ENCODE results near the gene RNF38. TPM values are rescaled to one million over a fixed set of nuclear protein-coding genes. Genes with fewer than 3 reads are reported as not detected.

Gene RNF38
- total and polyA plus RNA-seq, 2 experiments from 2014 or later: 13.7 to 61.9 TPM

DNA sequence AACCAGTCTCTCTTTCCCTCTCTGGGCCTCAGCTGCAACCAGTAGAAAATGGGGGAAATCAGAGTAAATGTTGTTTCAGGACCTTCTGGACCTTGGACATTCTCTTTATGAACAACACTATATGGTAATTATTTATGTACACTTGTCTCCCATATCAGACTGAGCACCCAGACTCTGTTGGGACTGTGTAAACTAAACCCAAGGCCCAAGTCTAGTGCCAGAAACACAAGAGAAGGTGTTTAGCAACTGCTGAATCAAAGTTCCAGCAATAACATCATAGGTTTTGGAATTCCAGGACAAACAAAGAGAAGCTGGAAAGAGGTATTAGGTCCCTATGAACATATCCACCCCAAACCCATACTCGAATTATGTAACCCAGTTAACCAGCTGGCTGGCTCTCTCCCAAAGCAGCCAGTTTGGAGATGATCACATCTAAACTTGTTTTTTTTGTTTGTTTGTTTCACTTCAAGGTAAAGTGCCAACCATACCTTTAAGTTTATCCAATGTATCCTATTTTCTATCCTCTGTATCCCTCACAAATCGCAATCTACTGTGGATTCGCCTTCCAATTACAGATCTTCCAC is 1.9 kb upstream of the RNF38 start (continued):
- TF ChIP-seq, protein P1, sequence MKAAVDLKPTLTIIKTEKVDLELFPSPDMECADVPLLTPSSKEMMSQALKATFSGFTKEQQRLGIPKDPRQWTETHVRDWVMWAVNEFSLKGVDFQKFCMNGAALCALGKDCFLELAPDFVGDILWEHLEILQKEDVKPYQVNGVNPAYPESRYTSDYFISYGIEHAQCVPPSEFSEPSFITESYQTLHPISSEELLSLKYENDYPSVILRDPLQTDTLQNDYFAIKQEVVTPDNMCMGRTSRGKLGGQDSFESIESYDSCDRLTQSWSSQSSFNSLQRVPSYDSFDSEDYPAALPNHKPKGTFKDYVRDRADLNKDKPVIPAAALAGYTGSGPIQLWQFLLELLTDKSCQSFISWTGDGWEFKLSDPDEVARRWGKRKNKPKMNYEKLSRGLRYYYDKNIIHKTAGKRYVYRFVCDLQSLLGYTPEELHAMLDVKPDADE (IDR thresholded peaks at IDR 0.05): no peak
- TF ChIP-seq, protein P2, sequence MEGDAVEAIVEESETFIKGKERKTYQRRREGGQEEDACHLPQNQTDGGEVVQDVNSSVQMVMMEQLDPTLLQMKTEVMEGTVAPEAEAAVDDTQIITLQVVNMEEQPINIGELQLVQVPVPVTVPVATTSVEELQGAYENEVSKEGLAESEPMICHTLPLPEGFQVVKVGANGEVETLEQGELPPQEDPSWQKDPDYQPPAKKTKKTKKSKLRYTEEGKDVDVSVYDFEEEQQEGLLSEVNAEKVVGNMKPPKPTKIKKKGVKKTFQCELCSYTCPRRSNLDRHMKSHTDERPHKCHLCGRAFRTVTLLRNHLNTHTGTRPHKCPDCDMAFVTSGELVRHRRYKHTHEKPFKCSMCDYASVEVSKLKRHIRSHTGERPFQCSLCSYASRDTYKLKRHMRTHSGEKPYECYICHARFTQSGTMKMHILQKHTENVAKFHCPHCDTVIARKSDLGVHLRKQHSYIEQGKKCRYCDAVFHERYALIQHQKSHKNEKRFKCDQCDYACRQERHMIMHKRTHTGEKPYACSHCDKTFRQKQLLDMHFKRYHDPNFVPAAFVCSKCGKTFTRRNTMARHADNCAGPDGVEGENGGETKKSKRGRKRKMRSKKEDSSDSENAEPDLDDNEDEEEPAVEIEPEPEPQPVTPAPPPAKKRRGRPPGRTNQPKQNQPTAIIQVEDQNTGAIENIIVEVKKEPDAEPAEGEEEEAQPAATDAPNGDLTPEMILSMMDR (conservative IDR thresholded peaks at IDR 0.05; ENCODE audit: low read depth in 2 of 2): no peak
- TF ChIP-seq EZH2phosphoT487 (IDR thresholded peaks at IDR 0.05; ENCODE audit: unreplicated experiment) (no peak), CREB1 (CRISPR knock-in tag; IDR thresholded peaks at IDR 0.05; ENCODE audit: low read depth) (no peak), STAT1 (IDR thresholded peaks at IDR 0.05; ENCODE audit: unreplicated experiment) (no peak), NANOG (IDR thresholded peaks at IDR 0.05; ENCODE audit: borderline replicate concordance) (no peak)

DNA sequence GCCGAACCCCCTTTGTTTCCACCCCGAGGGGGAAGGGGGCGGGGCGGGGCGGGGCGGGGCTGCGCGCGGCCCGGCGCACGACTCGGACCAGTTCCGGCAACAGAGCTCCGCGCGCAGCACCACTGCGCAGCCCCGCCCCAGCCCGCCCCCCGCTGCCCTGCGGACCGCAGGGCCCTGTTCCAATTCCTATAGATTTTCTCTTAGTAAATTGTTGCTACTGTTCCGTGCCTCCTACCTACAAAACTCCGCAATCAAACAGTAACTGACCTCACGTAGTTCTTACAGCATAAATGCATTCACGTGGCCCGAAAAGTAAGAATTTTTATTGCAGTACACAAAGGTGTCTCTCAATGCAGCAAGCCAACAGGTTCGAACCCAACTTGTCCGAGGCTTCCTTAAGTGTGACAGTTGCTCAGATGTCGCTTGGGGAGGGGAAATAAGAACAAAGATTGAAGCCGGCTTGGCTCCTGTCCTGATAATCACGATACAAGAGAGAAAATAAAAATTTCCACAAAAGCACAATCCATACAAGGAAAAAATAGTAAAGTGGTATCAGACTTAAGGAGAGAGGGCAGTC is 1.2 kb upstream of the RNF38 start:
- Mint-ChIP-seq H3K9me3 (0 out of 3 replicates have a peak, but pooled peaks cover 3% of the 10 kb centered on the region), H3K4me3 (peak overlapping the region; percentile 97), H3K4me1 (peaks cover 24% of the 10 kb centered on the region), H3K36me3 (ENCODE audit: low read depth) (peaks cover 10% of the 10 kb centered on the region; the same call in 2 of the 3 replicates), H3K27ac (peak overlapping the region; percentile 91), H3K27me3 (ENCODE audit: insufficient read depth, low read depth, poor library complexity) (peaks cover 15% of the 10 kb centered on the region)
- DNase-seq (ENCODE audit: low spot score) (peak; percentile 84), ATAC-seq (peak; percentile 59)
- no peaks in the 10 kb centered on the region for H3K27me3 ChIP-seq (ENCODE audit: insufficient read depth)
- H3K4me2 ChIP-seq: peak overlapping the region; percentile 80
- peaks cover 87% of the 10 kb centered on the region for H3K79me2 ChIP-seq (replicated peaks; ENCODE audit: insufficient read depth)
- no peak overlapping the region for H2AFZ ChIP-seq
- peak overlapping the region; percentile 96 for H3K27ac ChIP-seq (ENCODE audit: low read depth)
- H3K9me2 ChIP-seq (ENCODE audit: insufficient read depth): no peaks in the 10 kb centered on the region
- no peaks in the 10 kb centered on the region for H3K36me3 ChIP-seq (ENCODE audit: insufficient read depth)
- peak overlapping the region; percentile 70 for H3K4me3 ChIP-seq
- H4K20me1 ChIP-seq (replicated peaks; ENCODE audit: insufficient read depth): peaks cover 16% of the 10 kb centered on the region
- peaks cover 31% of the 10 kb centered on the region for H3K4me1 ChIP-seq (ENCODE audit: insufficient read depth)
- H3F3A ChIP-seq (replicated peaks; ENCODE audit: low read depth): peaks cover 10% of the 10 kb centered on the region; the same call in 1 of the 2 replicates
- no peak for TF ChIP-seq EZH2 (IDR thresholded peaks at IDR 0.05; ENCODE audit: low read depth, unreplicated experiment)
- no peak for TF ChIP-seq CREB1 (CRISPR knock-in tag; IDR thresholded peaks at IDR 0.05; ENCODE audit: low read depth)
- TF ChIP-seq, protein P3, sequence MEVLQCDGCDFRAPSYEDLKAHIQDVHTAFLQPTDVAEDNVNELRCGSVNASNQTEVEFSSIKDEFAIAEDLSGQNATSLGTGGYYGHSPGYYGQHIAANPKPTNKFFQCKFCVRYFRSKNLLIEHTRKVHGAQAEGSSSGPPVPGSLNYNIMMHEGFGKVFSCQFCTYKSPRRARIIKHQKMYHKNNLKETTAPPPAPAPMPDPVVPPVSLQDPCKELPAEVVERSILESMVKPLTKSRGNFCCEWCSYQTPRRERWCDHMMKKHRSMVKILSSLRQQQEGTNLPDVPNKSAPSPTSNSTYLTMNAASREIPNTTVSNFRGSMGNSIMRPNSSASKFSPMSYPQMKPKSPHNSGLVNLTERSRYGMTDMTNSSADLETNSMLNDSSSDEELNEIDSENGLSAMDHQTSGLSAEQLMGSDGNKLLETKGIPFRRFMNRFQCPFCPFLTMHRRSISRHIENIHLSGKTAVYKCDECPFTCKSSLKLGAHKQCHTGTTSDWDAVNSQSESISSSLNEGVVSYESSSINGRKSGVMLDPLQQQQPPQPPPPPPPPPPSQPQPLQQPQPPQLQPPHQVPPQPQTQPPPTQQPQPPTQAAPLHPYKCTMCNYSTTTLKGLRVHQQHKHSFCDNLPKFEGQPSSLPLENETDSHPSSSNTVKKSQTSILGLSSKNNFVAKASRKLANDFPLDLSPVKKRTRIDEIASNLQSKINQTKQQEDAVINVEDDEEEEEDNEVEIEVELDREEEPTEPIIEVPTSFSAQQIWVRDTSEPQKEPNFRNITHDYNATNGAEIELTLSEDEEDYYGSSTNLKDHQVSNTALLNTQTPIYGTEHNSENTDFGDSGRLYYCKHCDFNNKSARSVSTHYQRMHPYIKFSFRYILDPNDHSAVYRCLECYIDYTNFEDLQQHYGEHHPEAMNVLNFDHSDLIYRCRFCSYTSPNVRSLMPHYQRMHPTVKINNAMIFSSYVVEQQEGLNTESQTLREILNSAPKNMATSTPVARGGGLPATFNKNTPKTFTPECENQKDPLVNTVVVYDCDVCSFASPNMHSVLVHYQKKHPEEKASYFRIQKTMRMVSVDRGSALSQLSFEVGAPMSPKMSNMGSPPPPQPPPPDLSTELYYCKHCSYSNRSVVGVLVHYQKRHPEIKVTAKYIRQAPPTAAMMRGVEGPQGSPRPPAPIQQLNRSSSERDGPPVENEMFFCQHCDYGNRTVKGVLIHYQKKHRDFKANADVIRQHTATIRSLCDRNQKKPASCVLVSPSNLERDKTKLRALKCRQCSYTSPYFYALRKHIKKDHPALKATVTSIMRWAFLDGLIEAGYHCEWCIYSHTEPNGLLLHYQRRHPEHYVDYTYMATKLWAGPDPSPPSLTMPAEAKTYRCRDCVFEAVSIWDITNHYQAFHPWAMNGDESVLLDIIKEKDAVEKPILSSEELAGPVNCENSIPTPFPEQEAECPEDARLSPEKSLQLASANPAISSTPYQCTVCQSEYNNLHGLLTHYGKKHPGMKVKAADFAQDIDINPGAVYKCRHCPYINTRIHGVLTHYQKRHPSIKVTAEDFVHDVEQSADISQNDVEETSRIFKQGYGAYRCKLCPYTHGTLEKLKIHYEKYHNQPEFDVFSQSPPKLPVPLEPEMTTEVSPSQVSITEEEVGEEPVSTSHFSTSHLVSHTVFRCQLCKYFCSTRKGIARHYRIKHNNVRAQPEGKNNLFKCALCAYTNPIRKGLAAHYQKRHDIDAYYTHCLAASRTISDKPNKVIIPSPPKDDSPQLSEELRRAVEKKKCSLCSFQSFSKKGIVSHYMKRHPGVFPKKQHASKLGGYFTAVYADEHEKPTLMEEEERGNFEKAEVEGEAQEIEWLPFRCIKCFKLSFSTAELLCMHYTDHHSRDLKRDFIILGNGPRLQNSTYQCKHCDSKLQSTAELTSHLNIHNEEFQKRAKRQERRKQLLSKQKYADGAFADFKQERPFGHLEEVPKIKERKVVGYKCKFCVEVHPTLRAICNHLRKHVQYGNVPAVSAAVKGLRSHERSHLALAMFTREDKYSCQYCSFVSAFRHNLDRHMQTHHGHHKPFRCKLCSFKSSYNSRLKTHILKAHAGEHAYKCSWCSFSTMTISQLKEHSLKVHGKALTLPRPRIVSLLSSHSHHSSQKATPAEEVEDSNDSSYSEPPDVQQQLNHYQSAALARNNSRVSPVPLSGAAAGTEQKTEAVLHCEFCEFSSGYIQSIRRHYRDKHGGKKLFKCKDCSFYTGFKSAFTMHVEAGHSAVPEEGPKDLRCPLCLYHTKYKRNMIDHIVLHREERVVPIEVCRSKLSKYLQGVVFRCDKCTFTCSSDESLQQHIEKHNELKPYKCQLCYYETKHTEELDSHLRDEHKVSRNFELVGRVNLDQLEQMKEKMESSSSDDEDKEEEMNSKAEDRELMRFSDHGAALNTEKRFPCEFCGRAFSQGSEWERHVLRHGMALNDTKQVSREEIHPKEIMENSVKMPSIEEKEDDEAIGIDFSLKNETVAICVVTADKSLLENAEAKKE (CRISPR knock-in tag; IDR thresholded peaks at IDR 0.05): no peak
- no peak for TF ChIP-seq NANOG (IDR thresholded peaks at IDR 0.05; ENCODE audit: borderline replicate concordance)
- TF ChIP-seq ZNF114 (CRISPR knock-in tag; IDR thresholded peaks at IDR 0.05): no peak
- TF ChIP-seq, protein P4, sequence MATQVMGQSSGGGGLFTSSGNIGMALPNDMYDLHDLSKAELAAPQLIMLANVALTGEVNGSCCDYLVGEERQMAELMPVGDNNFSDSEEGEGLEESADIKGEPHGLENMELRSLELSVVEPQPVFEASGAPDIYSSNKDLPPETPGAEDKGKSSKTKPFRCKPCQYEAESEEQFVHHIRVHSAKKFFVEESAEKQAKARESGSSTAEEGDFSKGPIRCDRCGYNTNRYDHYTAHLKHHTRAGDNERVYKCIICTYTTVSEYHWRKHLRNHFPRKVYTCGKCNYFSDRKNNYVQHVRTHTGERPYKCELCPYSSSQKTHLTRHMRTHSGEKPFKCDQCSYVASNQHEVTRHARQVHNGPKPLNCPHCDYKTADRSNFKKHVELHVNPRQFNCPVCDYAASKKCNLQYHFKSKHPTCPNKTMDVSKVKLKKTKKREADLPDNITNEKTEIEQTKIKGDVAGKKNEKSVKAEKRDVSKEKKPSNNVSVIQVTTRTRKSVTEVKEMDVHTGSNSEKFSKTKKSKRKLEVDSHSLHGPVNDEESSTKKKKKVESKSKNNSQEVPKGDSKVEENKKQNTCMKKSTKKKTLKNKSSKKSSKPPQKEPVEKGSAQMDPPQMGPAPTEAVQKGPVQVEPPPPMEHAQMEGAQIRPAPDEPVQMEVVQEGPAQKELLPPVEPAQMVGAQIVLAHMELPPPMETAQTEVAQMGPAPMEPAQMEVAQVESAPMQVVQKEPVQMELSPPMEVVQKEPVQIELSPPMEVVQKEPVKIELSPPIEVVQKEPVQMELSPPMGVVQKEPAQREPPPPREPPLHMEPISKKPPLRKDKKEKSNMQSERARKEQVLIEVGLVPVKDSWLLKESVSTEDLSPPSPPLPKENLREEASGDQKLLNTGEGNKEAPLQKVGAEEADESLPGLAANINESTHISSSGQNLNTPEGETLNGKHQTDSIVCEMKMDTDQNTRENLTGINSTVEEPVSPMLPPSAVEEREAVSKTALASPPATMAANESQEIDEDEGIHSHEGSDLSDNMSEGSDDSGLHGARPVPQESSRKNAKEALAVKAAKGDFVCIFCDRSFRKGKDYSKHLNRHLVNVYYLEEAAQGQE (IDR thresholded peaks at IDR 0.05; ENCODE audit: unreplicated experiment): no peak

All from GM23338 (cell line).